GM23338 (cell line): Measurements from ENCODE around the gene USP5. TPM values are rescaled to one million over a fixed set of nuclear protein-coding genes. Genes with fewer than 3 reads are reported as not detected.

Experiments
- ATAC-seq: fragments of 200-7000 bp; cut with Tn5 transposase; 3 replicates; pipeline ENCODE4 v1.9.1; 2020
- DNase-seq: peaks from one replicate; pipeline ENCODE4 v3.0.0-alpha.2; 2015; ENCODE audit warnings: low spot score
- H2AFZ ChIP-seq: fragments of 200-600 bp; sonication (generic); 2 replicates; pipeline ENCODE4 v1.8.0; 2016; ENCODE audit warnings: antibody characterized with exemption, mild to moderate bottlenecking, moderate library complexity
- H3F3A ChIP-seq: fragments of 200-600 bp; sonication (generic); replicated peaks from 2 replicates; pipeline ENCODE4 v1.8.0; 2017; ENCODE audit warnings: antibody characterized with exemption, mixed run types, low read depth
- H3K27ac ChIP-seq: fragments of 200-600 bp; sonication (generic); 2 replicates; pipeline ENCODE4 v1.6.1; 2016; ENCODE audit warnings: low read depth
- H3K27me3 ChIP-seq: fragments of 200-600 bp; sonication (generic); 2 replicates; pipeline ENCODE4 v1.8.0; 2016; ENCODE audit warnings: mild to moderate bottlenecking, mixed run types, moderate library complexity; ENCODE audit not compliant: insufficient read depth
- H3K36me3 ChIP-seq: fragments of 200-600 bp; sonication (generic); 2 replicates; pipeline ENCODE4 v1.8.0; 2016; ENCODE audit warnings: mild to moderate bottlenecking; ENCODE audit not compliant: insufficient read depth
- H3K4me1 ChIP-seq: fragments of 200-600 bp; sonication (generic); 2 replicates; pipeline ENCODE4 v1.8.0; 2016; ENCODE audit warnings: mild to moderate bottlenecking, moderate library complexity; ENCODE audit not compliant: insufficient read depth
- H3K4me2 ChIP-seq: fragments of 200-600 bp; sonication (generic); 2 replicates; pipeline ENCODE4 v1.7.1; 2017; ENCODE audit warnings: mixed run types
- H3K4me3 ChIP-seq: fragments of 200-600 bp; sonication (generic); 2 replicates; pipeline ENCODE4 v1.6.1; 2016; ENCODE audit warnings: mixed run types
- H3K79me2 ChIP-seq: fragments of 200-600 bp; sonication (generic); replicated peaks from 2 replicates; pipeline ENCODE4 v1.8.0; 2017; ENCODE audit warnings: mild to moderate bottlenecking; ENCODE audit not compliant: insufficient read depth
- H3K9me2 ChIP-seq: fragments of 200-600 bp; sonication (generic); 2 replicates; pipeline ENCODE4 v1.8.0; 2017; ENCODE audit not compliant: insufficient read depth
- H4K20me1 ChIP-seq: fragments of 200-600 bp; sonication (generic); replicated peaks from 2 replicates; pipeline ENCODE4 v1.8.0; 2017; ENCODE audit warnings: mild to moderate bottlenecking; ENCODE audit not compliant: insufficient read depth
- H3K27ac Mint-ChIP-seq: 2 replicates; pipeline ENCODE4 v1.8.0; 2020; ENCODE audit warnings: inconsistent platforms, mild to moderate bottlenecking, moderate library complexity, mixed read lengths
- H3K27me3 Mint-ChIP-seq: 3 replicates; pipeline ENCODE4 v1.8.0; 2022; ENCODE audit warnings: low read depth, mild to moderate bottlenecking, moderate library complexity, mixed read lengths, inconsistent platforms; ENCODE audit not compliant: insufficient read depth, poor library complexity
- H3K36me3 Mint-ChIP-seq: 3 replicates; pipeline ENCODE4 v1.8.0; 2021; ENCODE audit warnings: low read depth, mild to moderate bottlenecking, inconsistent platforms, moderate library complexity, mixed read lengths
- H3K4me1 Mint-ChIP-seq: 3 replicates; pipeline ENCODE4 v1.8.0; 2020; ENCODE audit warnings: mild to moderate bottlenecking, inconsistent platforms, mixed read lengths
- H3K4me3 Mint-ChIP-seq: 3 replicates; pipeline ENCODE4 v1.8.0; 2021; ENCODE audit warnings: moderate library complexity, mild to moderate bottlenecking, inconsistent platforms, mixed read lengths
- H3K9me3 Mint-ChIP-seq: 3 replicates; pipeline ENCODE4 v1.8.0; 2020; ENCODE audit warnings: moderate library complexity, mild to moderate bottlenecking, inconsistent platforms, mixed read lengths
- CREB1 ChIP-seq: fragments of 250-450 bp; sonication (Bioruptor Pico); IDR thresholded peaks from 2 replicates; pipeline ENCODE4 v1.5.0; 2020; ENCODE audit warnings: low read depth, mild to moderate bottlenecking, moderate library complexity
- EZH2 ChIP-seq: fragments of 200-600 bp; sonication (generic); IDR thresholded peaks from one replicate; pipeline ENCODE4 v1.8.0; 2017; ENCODE audit warnings: antibody characterized with exemption, mild to moderate bottlenecking, low read depth; ENCODE audit not compliant: unreplicated experiment
- EZH2phosphoT487 ChIP-seq: fragments of 200-600 bp; sonication (generic); IDR thresholded peaks from one replicate; pipeline ENCODE4 v1.8.1; 2018; ENCODE audit warnings: antibody characterized with exemption; ENCODE audit not compliant: unreplicated experiment
- JUNB ChIP-seq: IDR thresholded peaks from one replicate; pipeline ENCODE4 v1.6.1; 2016; ENCODE audit warnings: antibody characterized with exemption; ENCODE audit not compliant: unreplicated experiment
- NANOG ChIP-seq: IDR thresholded peaks from 2 replicates; pipeline ENCODE4 v1.6.1; 2016; ENCODE audit warnings: antibody characterized with exemption, borderline replicate concordance
- POLR2AphosphoS5 ChIP-seq: IDR thresholded peaks from 2 replicates; pipeline ENCODE4 v1.6.1; 2016; ENCODE audit warnings: antibody characterized with exemption, low read depth
- STAT1 ChIP-seq: IDR thresholded peaks from one replicate; pipeline ENCODE4 v1.6.1; 2016; ENCODE audit warnings: antibody characterized with exemption; ENCODE audit not compliant: unreplicated experiment
- ZNF331 ChIP-seq: fragments of 250-450 bp; sonication (Bioruptor Pico); IDR thresholded peaks from 2 replicates; pipeline ENCODE4 v1.5.0; 2020; ENCODE audit warnings: low read depth, mild to moderate bottlenecking, moderate library complexity
- polyA plus RNA-seq: library from polyadenylated mRNA; unstranded; fragments of >200 nt; fragmentation: Nextera tagmentation; extraction: Ambion mirVana; gene quantifications from 2 replicates; pipeline ENCODE4 v1.2.1, GENCODE V29; 2016
- total RNA-seq: library from RNA; depleted of rRNA; stranded (reverse); fragments of >200 nt; shearing (Covaris generic); gene quantifications from 2 replicates; pipeline ENCODE4 v1.2.3, GENCODE V29; 2014
- TF ChIP-seq, protein P1 (sequence below): IDR thresholded peaks from 2 replicates; pipeline ENCODE4 v1.6.1; 2016; ENCODE audit warnings: antibody characterized with exemption
- TF ChIP-seq, protein P2 (sequence below), 2 experiments: fragments of 200-600 bp in 1 of 2; sonication (generic) in 1 of 2; conservative IDR thresholded peaks; 2 replicates each; pipeline versions ENCODE4 v1.5.1 to v1.6.1; 2016 to 2017; ENCODE audit warnings: antibody characterized with exemption in 2 of 2, low read depth in 2 of 2, mild to moderate bottlenecking in 2 of 2, moderate library complexity in 1 of 2
- TF ChIP-seq, protein P3 (sequence below): fragments of 250-450 bp; sonication (Bioruptor Pico); IDR thresholded peaks from 2 replicates; pipeline ENCODE4 v1.5.0; 2020; ENCODE audit warnings: mild to moderate bottlenecking, moderate library complexity
- TF ChIP-seq, protein P4 (sequence below): IDR thresholded peaks from one replicate; pipeline ENCODE4 v1.6.1; 2018; ENCODE audit warnings: antibody characterized with exemption; ENCODE audit not compliant: unreplicated experiment

Gene USP5
- total and polyA plus RNA-seq, 2 experiments from 2014 or later = 35.1 to 109 TPM

DNA sequence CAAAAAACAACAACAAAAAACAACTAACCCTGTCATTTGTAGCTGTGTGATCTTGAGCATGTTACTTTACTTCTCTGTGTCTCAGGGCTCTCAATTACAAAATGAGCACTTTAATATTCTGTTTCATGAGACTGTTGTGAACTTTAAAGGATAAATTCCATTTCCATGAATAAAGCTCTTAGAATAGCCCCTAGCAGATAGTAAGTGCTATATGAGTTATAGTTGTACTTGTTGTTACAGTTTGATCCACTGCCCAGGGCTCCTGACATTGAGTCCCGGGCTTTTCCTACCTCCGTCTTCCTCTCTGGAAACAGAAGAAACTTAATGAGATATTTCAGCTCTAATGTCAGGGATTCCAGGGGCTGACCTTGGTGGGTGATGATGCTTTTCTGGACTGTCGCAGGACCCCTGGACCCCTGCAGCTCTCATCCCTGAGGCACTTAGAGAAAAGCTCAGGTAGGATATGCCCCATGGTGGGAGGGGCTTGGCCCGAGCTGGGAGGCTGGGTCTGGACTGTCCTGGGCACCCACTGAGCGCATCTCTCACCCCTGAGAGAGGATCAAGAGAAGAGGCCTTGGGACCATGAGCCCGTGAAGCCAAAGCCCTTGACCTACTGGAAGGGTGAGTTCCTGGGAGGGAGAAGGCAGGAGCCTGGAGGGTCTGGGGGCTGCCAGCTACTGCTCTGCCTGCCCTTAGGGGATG lies 18.6 kb upstream of the USP5 start:
- no peak for DNase-seq
- Histone ChIP-seq H3K4me1 (peaks cover 10% of the 10 kb centered on the region; the same call in 1 of the 2 replicates), H4K20me1 (peaks cover 3% of the 10 kb centered on the region; the same call in 1 of the 2 replicates), H3K36me3 (peaks cover 3% of the 10 kb centered on the region; the same call in 1 of the 2 replicates), H3F3A (peaks cover 21% of the 10 kb centered on the region), H3K4me3 (no peak overlapping the region), H3K4me2 (no peak overlapping the region), H3K27ac (no peak overlapping the region), H3K79me2 (peaks cover 9% of the 10 kb centered on the region), H3K27me3 (no peaks in the 10 kb centered on the region), H3K9me2 (no peaks in the 10 kb centered on the region), H2AFZ (no peak overlapping the region)
- H3K36me3 Mint-ChIP-seq = peaks cover 77% of the 10 kb centered on the region
- no peak overlapping the region for H3K27ac Mint-ChIP-seq
- no peak for ATAC-seq
- no peak for TF ChIP-seq JUNB
- TF ChIP-seq, protein P1, sequence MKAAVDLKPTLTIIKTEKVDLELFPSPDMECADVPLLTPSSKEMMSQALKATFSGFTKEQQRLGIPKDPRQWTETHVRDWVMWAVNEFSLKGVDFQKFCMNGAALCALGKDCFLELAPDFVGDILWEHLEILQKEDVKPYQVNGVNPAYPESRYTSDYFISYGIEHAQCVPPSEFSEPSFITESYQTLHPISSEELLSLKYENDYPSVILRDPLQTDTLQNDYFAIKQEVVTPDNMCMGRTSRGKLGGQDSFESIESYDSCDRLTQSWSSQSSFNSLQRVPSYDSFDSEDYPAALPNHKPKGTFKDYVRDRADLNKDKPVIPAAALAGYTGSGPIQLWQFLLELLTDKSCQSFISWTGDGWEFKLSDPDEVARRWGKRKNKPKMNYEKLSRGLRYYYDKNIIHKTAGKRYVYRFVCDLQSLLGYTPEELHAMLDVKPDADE = no peak
- TF ChIP-seq, protein P2, sequence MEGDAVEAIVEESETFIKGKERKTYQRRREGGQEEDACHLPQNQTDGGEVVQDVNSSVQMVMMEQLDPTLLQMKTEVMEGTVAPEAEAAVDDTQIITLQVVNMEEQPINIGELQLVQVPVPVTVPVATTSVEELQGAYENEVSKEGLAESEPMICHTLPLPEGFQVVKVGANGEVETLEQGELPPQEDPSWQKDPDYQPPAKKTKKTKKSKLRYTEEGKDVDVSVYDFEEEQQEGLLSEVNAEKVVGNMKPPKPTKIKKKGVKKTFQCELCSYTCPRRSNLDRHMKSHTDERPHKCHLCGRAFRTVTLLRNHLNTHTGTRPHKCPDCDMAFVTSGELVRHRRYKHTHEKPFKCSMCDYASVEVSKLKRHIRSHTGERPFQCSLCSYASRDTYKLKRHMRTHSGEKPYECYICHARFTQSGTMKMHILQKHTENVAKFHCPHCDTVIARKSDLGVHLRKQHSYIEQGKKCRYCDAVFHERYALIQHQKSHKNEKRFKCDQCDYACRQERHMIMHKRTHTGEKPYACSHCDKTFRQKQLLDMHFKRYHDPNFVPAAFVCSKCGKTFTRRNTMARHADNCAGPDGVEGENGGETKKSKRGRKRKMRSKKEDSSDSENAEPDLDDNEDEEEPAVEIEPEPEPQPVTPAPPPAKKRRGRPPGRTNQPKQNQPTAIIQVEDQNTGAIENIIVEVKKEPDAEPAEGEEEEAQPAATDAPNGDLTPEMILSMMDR (conservative IDR thresholded peaks at IDR 0.05; ENCODE audit: low read depth in 2 of 2) = no peak
- TF ChIP-seq EZH2 = no peak
- no peak for TF ChIP-seq EZH2phosphoT487
- TF ChIP-seq POLR2AphosphoS5 = no peak
- no peak for TF ChIP-seq CREB1 (CRISPR knock-in tag)
- TF ChIP-seq, protein P3, sequence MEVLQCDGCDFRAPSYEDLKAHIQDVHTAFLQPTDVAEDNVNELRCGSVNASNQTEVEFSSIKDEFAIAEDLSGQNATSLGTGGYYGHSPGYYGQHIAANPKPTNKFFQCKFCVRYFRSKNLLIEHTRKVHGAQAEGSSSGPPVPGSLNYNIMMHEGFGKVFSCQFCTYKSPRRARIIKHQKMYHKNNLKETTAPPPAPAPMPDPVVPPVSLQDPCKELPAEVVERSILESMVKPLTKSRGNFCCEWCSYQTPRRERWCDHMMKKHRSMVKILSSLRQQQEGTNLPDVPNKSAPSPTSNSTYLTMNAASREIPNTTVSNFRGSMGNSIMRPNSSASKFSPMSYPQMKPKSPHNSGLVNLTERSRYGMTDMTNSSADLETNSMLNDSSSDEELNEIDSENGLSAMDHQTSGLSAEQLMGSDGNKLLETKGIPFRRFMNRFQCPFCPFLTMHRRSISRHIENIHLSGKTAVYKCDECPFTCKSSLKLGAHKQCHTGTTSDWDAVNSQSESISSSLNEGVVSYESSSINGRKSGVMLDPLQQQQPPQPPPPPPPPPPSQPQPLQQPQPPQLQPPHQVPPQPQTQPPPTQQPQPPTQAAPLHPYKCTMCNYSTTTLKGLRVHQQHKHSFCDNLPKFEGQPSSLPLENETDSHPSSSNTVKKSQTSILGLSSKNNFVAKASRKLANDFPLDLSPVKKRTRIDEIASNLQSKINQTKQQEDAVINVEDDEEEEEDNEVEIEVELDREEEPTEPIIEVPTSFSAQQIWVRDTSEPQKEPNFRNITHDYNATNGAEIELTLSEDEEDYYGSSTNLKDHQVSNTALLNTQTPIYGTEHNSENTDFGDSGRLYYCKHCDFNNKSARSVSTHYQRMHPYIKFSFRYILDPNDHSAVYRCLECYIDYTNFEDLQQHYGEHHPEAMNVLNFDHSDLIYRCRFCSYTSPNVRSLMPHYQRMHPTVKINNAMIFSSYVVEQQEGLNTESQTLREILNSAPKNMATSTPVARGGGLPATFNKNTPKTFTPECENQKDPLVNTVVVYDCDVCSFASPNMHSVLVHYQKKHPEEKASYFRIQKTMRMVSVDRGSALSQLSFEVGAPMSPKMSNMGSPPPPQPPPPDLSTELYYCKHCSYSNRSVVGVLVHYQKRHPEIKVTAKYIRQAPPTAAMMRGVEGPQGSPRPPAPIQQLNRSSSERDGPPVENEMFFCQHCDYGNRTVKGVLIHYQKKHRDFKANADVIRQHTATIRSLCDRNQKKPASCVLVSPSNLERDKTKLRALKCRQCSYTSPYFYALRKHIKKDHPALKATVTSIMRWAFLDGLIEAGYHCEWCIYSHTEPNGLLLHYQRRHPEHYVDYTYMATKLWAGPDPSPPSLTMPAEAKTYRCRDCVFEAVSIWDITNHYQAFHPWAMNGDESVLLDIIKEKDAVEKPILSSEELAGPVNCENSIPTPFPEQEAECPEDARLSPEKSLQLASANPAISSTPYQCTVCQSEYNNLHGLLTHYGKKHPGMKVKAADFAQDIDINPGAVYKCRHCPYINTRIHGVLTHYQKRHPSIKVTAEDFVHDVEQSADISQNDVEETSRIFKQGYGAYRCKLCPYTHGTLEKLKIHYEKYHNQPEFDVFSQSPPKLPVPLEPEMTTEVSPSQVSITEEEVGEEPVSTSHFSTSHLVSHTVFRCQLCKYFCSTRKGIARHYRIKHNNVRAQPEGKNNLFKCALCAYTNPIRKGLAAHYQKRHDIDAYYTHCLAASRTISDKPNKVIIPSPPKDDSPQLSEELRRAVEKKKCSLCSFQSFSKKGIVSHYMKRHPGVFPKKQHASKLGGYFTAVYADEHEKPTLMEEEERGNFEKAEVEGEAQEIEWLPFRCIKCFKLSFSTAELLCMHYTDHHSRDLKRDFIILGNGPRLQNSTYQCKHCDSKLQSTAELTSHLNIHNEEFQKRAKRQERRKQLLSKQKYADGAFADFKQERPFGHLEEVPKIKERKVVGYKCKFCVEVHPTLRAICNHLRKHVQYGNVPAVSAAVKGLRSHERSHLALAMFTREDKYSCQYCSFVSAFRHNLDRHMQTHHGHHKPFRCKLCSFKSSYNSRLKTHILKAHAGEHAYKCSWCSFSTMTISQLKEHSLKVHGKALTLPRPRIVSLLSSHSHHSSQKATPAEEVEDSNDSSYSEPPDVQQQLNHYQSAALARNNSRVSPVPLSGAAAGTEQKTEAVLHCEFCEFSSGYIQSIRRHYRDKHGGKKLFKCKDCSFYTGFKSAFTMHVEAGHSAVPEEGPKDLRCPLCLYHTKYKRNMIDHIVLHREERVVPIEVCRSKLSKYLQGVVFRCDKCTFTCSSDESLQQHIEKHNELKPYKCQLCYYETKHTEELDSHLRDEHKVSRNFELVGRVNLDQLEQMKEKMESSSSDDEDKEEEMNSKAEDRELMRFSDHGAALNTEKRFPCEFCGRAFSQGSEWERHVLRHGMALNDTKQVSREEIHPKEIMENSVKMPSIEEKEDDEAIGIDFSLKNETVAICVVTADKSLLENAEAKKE (CRISPR knock-in tag) = no peak
- TF ChIP-seq STAT1 = no peak
- no peak for TF ChIP-seq NANOG
- TF ChIP-seq ZNF331 (CRISPR knock-in tag) = no peak
- TF ChIP-seq, protein P4, sequence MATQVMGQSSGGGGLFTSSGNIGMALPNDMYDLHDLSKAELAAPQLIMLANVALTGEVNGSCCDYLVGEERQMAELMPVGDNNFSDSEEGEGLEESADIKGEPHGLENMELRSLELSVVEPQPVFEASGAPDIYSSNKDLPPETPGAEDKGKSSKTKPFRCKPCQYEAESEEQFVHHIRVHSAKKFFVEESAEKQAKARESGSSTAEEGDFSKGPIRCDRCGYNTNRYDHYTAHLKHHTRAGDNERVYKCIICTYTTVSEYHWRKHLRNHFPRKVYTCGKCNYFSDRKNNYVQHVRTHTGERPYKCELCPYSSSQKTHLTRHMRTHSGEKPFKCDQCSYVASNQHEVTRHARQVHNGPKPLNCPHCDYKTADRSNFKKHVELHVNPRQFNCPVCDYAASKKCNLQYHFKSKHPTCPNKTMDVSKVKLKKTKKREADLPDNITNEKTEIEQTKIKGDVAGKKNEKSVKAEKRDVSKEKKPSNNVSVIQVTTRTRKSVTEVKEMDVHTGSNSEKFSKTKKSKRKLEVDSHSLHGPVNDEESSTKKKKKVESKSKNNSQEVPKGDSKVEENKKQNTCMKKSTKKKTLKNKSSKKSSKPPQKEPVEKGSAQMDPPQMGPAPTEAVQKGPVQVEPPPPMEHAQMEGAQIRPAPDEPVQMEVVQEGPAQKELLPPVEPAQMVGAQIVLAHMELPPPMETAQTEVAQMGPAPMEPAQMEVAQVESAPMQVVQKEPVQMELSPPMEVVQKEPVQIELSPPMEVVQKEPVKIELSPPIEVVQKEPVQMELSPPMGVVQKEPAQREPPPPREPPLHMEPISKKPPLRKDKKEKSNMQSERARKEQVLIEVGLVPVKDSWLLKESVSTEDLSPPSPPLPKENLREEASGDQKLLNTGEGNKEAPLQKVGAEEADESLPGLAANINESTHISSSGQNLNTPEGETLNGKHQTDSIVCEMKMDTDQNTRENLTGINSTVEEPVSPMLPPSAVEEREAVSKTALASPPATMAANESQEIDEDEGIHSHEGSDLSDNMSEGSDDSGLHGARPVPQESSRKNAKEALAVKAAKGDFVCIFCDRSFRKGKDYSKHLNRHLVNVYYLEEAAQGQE = no peak
- peaks cover 16% of the 10 kb centered on the region for H3K4me1 Mint-ChIP-seq
- H3K27me3 Mint-ChIP-seq = peaks cover 10% of the 10 kb centered on the region
- no peaks in the 10 kb centered on the region for H3K9me3 Mint-ChIP-seq
- H3K4me3 Mint-ChIP-seq = no peak overlapping the region
